C4-2B (cell line): ENCODE measurements around the gene GMDS.

Source experiments
- H3K27ac ChIP-seq: fragments of 450-650 bp; 2 replicates; pipeline ENCODE4 v1.5.1; 2017
- ZFX ChIP-seq: fragments of 450-650 bp; IDR thresholded peaks from 2 replicates; pipeline ENCODE4 v1.6.1; 2017
- TF ChIP-seq, protein P1 (sequence below): fragments of 450-650 bp; conservative IDR thresholded peaks from 2 replicates; pipeline ENCODE4 v1.5.1; 2017; ENCODE audit warnings: mild to moderate bottlenecking

The GMDS gene

DNA sequence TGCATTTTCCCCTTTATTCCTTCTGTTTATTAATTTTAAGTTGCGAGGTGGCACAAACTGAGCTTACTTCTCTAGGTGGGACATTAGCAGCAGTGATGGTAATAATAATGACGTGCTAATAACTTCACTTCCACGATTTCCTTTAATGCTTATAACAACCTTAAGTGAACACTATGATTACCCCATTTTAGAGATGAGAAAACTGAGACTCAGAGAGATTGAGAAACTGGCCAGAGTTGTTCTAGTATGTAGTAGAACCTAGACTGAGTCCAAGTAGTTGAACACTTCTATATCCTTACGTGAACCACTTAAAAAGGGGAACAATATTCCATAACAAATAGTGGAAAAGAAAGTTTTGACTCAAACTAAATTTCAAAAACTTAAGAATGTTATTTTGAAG is 297.5 kb downstream of the GMDS start:
- TF ChIP-seq, protein P1, sequence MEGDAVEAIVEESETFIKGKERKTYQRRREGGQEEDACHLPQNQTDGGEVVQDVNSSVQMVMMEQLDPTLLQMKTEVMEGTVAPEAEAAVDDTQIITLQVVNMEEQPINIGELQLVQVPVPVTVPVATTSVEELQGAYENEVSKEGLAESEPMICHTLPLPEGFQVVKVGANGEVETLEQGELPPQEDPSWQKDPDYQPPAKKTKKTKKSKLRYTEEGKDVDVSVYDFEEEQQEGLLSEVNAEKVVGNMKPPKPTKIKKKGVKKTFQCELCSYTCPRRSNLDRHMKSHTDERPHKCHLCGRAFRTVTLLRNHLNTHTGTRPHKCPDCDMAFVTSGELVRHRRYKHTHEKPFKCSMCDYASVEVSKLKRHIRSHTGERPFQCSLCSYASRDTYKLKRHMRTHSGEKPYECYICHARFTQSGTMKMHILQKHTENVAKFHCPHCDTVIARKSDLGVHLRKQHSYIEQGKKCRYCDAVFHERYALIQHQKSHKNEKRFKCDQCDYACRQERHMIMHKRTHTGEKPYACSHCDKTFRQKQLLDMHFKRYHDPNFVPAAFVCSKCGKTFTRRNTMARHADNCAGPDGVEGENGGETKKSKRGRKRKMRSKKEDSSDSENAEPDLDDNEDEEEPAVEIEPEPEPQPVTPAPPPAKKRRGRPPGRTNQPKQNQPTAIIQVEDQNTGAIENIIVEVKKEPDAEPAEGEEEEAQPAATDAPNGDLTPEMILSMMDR: no peak
- TF ChIP-seq ZFX: no peak

DNA sequence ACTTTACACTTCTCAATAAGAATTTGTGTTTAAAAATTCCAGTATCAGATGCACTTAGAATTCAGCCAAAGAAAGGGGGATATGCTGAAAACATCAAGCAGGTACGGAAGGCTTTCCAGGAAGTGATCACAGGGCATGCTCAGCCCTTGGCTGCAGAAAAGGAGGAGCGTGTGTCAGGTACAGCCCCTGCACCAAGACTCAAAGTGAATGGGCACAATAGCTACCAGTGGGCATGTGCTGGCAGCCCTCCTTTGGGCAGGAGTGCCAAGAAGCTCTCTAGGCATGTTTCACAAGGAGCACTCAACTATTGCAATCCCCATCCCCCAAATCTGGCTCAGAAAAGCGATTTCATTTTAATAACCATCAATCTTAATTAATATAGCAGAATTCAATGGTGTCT is 298.8 kb downstream of the GMDS start:
- TF ChIP-seq, protein P1: no peak
- no peak for TF ChIP-seq ZFX
- H3K27ac ChIP-seq: no peak overlapping the region

More for the DNA sequence above, 297.5 kb downstream of the GMDS start:
- no peak overlapping the region for H3K27ac ChIP-seq

- no peak overlapping the region for H3K27ac ChIP-seq
- no peak for TF ChIP-seq ZFX
- TF ChIP-seq, protein P1: no peak
These were observed 300.1 kb downstream of the GMDS start for GRCh38 chr6:1945235-1945832.

DNA sequence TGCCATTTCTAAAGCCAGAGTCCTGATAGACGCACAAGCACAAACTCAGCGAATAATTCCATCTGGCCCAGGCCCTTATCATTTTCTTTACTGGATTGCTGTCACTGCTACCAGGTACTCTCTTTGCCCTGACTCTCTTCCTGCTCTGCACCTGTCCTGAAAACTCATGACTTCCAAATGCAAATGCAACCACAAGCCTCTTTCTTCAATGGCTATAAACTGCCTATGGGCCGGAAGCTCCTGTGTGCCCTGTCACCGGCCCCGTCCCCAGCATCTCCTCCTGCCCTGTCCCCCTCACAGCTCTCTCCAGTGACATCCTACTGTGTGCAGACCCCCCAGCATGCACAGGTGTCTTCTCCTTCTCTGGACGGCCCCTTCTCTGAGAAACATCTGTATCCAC is 302.6 kb downstream of the GMDS start:
- H3K27ac ChIP-seq: no peak overlapping the region
- TF ChIP-seq, protein P1: no peak
- TF ChIP-seq ZFX: no peak

- TF ChIP-seq ZFX: no peak
- TF ChIP-seq, protein P1: no peak
- no peak overlapping the region for H3K27ac ChIP-seq
These were observed 303.9 kb downstream of the GMDS start for GRCh38 chr6:1941534-1941933.

DNA sequence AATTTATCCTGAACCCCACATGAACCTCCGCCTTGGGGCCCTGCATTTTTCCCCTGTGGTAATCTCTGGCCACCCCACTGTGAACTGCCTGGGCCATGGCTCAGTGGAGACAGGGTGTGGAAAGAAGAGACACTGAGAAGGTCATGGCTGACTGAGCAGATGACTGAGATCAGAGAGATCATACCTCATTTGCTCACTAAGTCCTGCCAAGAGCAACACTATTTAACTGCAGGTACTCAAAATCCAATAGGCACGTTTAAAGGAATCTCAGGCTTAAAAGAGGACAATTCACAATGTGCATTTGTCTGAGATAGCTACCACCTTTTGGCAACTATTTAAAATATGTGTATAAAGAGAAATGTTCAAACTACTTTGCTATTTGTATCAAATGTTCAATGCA is 305.0 kb downstream of the GMDS start:
- no peak for TF ChIP-seq ZFX
- TF ChIP-seq, protein P1: no peak
- H3K27ac ChIP-seq: no peak overlapping the region

- TF ChIP-seq ZFX: no peak
- TF ChIP-seq, protein P1: no peak
These were observed 312.1 kb downstream of the GMDS start for GRCh38 chr6:1933292-1933691.

More at GRCh38 chr6:1933292-1933691, 312.1 kb downstream of the GMDS start:
- no peak overlapping the region for H3K27ac ChIP-seq
